SKM-1 (cell line): Measurements from ENCODE around the gene KRT24.
"Not testable (repeated sequence)": the region's sequence is repeated elsewhere in the genome, so short reads cannot be mapped to it uniquely, and the experiment has no call there.

Experiments used
- DNase-seq: peaks from one replicate; lab custom pipeline; 2025; ENCODE audit not compliant: unreplicated experiment; lab: John Stamatoyannopoulos, UW

Gene KRT24

DNA sequence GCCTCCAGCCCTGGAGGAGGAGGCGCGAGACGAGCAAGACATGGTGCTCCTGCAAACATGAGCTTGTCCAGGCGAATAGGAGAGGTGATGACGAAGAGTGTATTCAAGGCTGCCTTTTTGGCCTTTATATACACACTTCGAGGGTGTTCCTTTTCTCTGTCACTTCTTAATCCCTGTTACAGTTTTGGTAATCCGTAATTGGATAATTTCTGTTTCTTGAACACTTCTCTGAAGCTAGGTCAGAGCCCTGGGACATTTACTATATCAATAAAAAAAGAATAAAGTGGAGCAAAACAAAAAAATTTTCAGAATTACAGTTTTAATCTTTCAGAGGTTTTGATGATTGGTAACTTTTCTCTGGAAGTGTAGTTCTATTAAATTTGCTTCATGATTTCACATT lies at the start of gene KRT24:
Gene KRT24, minus strand, starts transcription at position 101 of the 400 bp plus-strand sequence. Its CDS starts 59 bp downstream, at position 42.
- DNase-seq = no peak

DNA sequence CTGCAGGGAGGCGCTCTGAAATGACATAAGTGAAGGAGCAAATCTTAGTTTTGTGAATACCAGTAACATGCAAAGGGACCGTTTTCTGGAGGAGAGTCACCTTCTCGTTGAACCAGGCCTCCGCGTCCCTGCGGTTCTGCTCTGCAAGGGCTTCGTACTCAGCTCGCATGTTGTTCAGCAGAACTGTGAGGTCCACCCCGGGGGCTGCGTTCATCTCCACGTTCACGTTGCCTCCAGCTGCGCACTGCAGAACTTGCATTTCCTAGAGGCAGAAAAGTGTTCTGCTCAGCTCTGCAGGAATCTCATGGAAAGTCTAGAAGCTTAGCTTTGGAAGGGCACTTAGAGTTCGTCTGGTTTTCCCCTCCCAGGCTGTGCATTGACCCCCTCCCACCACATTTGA lies 47.5 kb upstream of the KRT24 start:
- no peak for DNase-seq

DNA sequence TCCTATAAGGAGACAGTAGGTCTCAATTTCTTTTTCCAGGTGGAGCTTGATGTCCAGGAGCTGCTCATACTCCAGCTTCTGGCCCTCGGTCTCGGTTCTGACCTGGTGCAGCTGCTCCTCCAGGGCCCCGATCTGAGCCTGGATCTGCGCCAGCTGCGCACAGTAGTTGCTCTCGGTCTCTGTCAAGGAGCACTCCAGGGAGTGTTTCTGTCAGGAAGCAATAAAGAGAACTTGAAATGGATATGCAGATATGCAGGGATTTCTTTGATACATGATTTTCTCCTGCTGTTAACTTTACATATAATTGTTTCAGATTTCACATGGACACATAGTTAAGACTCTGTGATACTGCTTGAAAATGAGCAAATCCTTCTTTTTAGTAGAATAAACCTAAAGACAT lies 46.8 kb upstream of the KRT24 start:
- no peak for DNase-seq

DNA sequence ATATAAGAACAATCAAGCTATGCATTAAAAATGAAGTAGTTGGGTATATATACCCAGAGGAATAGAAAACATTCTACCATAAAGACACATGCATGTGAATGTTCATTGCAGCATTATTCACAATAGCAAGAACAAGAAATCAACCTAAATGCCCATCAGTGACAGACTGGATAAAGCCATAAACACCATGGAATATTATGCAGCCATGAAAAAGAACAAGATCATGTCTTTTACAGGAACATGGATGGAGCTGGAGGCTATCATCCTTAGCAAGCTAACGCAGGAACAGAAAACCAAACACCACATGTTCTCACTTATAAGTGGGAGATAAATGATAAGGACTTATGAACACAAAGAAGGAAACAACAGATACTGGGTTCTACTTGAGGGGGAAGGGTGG lies 45.1 kb upstream of the KRT24 start:
- not testable (repeated sequence) for DNase-seq

DNA sequence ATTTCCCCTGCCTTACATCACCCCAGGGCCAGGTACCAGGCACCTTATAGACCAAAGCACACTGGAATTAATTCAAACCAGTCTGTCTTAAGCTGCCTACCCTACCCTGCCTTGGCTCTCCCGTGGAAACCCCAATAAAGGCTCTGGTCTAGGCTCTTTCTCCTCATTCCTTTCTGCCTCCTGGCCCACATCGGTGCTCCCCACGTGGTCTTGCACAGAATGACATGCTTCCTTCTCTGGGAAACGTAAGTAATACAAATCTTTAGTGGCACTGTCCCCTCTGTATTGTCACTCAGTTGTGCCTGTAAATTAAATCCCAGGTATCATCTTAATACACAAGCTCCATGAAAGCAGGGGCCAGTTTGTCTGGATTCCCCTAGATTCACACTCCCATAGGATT lies 35.0 kb upstream of the KRT24 start:
- no peak for DNase-seq

DNA sequence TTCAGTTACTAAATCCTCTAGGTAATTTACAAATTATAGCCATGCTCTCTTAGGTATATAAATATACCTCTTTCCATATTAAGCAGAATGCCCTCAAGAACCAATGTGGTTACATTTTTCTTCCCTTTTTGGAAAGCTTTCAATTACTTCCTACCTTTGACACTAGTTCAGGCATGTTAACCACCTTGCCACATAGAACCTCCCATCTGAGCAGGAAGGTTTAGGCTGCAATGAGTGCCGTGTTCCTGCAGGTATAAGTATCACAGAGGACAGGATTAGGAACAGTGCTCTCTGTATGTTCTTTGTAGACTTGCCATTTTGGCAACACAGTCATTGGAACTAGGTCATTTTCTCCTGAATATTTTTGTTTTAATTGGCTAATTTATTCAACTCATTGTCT lies 31.5 kb upstream of the KRT24 start:
- DNase-seq = no peak

DNA sequence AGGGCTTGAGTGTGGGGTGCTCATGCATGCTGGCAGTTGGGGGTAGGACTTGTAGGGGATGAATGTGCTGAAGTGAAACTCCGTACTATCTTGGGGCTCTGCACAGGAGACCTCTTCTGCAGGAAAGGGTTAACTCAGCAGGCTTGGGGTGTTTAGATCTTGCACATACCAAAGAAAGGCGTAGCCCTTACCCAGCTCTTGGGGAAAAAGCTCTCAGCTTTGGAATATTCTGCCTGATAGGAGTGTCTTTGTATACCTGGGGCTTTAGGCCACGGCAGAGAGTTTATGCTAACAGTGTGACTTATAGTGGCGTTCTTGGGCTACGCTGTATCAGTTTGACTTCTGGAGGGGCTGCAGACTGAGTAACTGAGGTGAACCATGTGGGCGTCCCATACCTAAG lies 30.5 kb upstream of the KRT24 start:
- DNase-seq = no peak

DNA sequence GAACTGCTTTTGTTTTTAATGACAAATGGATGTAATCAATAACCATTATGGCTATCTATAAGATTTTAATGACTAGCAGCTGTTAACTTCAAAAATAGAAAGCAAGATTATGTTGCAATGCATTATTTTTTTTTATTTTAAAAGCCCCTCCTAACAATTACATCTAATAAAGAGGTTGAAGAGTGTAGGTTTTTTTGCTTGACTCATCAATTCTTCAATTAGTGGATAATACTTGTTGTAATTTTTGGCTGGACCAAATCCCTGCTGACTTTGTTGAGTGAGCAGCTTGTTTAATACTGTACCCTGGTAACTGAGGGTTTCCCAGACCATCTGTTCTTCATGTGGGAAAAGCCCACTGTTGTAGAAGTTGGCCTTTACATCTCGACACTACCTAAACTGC lies 27.4 kb upstream of the KRT24 start:
- no peak for DNase-seq

DNA sequence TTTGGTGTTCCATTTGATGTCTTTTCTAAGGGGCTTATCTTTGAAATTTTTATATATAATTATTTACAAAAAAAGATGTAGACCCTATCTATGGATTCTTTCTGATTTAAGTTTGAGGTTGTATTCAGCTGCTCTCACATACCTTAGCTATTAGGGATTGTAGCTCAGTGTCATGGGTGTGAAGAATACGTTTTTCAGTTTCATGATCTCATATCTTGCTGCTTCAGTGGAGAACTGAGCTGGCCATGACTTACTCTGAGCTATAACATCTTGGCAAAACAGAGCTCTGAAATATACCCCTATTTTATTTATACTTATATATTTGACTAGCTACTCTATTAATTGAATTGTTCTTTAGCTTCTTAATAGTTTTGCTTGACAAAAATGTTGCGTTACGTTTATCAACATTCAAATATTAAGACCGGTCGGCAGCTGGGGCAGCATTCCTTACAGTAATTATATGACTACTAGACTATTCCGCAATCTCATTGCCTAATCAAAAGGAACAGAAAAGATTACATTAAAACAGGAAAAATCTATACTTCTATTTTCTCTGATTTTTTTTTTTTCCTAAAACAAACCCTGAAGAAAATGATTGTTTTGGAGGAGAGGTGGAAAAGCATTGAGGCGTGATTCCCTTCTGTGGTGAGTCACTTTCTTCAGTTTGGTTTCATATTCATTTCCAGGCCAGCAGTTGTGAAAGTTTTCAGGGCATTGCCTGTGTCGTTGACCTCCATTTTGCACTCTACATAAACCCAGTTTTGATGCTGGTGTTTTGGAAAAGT lies 24.1 kb upstream of the KRT24 start:
- DNase-seq = no peak

DNA sequence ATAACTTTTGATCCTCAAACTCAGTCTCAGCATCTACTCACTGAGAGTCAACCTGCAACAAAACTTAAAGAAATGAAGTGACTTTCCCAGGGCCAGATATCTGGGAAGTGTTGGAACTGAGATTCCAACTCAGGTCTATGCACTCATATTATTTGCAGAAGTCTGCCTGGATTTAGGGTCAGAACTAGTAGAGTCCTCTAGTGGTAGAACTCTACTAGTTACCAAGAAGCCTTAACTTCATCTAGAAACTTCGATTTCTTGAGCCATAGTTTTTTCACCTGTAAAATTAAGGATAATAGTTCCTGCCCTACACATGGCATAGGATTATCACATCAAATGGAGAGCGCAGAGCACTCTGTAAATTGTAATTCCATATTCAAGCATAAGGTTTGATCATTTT lies 23.4 kb upstream of the KRT24 start:
- DNase-seq = no peak

DNA sequence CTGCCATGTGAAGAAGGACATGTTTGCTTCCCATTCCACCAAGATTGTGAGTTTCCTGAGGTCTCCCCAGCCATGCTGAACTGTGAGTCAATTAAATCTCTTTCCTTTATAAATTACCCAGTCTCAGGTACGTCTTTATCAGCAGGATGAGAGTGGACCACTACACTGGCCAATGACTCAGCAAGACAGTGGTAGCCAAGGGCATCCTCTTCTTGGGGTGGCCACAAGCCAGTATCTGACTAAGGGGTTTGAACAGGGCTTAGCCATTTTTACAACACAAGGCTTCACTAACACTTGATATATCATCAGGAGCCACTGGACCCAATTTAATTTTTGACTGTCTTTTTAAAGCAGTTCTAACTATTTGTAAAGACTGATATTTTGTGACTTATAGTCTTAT lies 21.1 kb upstream of the KRT24 start:
- DNase-seq = no peak

DNA sequence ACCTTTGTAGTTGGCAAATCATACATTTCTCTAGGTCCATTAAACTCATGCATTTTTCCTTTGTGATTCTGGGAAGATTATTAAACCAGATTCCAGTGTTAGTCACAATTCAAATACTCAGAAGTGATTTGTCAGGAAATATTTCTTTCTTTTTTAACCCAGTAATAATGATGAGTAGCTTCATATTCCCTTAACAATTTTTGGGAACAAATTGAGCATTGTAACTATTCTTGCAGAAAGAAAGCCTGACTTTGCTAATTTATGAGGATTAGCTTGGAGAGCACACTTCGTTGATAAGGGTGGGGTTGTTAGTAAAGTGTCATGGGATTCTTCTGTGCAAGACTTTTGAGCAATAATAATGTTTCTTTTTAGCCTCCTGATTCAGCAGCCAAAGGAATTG lies 18.7 kb upstream of the KRT24 start:
- no peak for DNase-seq

DNA sequence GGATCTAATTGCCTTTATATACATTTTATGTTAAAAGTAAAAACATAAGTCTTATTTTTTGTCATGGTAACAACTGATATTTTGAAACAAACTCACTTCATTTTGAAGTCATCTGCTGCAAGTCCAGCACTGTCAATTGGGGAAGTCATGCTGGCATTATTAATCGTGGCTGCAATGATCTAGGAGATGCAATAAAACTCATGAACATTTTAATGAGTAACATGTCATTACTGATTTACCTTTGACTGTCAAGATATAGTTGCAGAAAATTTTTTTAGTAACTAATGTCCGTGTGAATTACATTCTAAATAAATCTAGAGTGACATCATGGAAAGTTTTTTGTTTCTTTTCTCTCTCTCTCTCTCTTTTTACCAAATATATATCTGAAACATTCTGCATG lies 17.3 kb upstream of the KRT24 start:
- DNase-seq = no peak

DNA sequence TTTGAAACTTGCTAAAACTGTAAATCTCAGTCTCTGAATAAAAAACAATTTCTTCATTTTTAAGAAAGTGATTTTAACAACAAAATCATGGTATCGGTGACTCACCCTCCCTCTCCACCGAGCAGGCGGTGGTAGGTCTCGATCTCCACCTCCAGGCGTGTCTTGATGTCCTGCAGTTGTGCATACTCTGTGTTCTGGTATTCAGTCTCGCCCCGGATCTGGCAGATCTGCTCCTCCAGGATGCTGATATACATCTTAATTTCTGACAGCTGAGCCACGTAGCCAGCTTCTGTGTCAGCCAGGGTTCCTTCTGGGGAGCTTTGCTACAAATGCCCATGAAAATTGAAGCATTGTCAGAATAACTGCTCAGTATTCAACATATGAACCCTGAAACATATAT lies 15.4 kb upstream of the KRT24 start:
- DNase-seq = no peak

DNA sequence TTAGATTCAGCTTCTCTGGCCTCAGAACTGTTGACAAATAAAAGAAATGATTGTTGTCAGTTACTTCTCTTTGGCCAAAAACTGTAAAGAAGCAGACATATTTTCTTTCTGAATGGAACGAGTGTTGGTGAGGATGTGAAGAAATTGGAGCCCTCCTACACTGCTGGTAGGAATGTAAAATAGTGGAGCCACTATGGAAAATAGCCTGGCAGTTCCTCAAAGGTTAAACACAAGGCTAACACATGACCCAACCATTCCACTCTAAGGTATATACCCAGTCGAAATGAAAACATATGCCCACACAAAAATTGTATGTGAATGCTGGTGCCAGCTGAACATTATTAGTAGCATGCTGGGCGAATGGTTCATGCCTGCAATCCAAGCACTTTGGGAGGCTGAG lies 14.2 kb upstream of the KRT24 start:
- DNase-seq = no peak

DNA sequence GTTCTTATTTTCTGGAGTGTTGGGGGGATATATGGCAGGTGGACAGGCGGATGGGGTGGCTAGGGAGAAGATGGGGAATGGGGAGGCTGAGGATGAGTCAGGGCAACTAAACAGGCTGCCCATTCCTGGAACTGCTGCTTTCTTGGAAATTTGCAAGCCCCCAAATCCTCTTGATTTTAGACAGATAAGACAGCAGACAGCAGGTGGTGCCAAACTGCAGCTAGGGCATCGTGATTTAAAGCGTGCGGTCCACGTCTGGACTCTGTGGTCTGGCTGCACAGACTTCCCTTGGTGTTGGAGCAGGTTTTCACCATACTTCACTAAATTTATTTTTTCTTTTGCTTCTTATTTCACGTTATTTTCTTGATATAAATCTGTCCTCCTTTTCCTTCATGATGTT lies 10.9 kb upstream of the KRT24 start:
- no peak for DNase-seq

DNA sequence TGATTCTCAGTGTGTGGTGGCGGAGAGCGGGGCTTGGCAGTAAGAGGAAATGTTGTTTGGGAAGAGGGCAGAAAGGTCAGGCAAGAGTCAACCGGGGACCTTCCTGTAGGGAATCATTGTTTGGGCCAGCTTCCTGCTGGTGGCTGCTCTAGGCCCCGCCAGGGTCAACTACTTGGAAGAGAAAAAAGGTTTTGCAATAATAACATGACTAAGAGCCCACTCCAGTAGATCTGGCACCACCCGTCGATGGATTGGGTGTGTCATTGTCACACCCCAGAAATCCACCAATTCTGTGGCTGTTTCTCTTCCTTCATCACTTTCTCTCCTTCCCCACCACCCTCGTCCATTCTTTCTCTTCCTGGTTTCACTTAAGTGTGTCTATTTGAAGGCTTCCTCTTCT lies 4.2 kb upstream of the KRT24 start:
- no peak for DNase-seq

DNA sequence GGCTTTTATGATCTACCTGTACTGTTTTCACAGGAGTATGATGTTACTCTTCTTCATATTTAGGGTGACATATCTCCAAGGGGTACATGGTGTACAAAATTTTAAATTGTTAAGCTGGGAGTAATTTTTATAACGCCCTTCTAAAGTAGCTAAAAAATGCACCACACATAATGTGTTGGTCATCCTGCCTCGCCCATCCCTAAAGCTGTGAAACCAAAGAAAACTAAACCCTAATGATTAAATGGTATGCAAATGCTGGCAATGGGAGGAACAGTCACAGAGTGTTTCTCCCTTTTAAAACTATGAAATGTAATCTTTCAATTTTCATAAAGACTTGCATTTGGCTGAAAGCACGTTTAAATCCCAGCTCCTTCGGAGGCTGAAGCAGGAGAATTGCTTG lies 2.0 kb upstream of the KRT24 start:
- DNase-seq = no peak

DNA sequence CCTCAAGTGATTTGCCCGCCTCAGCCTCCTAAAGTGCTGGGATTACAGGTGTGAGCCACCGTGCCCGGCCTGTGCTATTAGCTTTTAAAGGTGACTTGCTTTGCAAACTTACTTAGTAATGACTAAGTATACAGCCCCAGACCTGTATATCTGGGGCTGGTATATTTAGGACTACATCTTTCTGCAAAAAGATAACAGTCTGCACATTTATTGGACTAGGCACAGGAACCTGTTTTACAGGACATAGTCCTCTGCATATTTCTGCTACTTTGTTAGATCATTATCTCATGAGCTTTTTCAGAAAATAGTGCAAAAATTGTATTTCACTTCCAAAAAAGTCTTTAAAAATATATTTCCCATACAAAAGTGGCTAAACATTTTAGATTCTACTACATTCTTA lies 1.3 kb downstream of the KRT24 start:
- DNase-seq = no peak

DNA sequence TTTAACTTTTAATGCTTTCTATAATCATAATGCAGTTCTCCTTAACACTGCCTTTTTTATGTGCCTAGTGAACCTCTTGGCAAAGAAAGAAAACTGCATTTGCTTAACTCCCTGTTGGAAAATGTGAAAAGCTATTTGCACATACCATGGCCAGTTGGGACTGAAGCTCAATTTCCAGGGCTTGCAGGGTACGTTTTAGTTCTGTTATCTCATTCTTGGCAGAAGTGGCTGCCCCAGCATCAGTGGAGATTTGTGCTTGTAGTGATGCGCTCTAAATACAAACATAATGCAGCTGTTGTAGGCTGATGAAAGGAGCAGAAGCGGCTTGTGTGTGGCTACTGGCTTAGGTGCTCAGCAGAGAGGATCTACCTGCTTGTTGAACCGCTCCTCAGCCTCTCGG lies 3.7 kb downstream of the KRT24 start:
- no peak for DNase-seq

DNA sequence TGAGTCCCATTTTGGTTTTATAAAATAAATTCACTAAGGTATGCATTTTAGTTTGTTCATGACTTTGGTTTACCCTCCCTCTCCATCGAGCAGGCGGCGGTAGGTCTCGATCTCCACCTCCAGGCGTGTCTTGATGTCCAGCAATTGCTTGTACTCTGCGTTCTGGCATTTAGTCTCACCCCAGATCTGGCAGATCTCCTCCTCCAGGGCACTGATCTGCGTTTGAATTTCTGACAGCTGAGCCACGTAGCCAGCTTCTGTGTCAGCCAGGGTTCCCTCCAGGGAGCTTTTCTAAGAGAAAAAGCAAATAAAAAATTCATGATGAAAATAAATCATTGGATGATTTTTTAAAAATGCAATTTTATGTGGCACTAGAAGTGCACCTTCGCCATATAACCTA lies 4.2 kb downstream of the KRT24 start:
- no peak for DNase-seq

DNA sequence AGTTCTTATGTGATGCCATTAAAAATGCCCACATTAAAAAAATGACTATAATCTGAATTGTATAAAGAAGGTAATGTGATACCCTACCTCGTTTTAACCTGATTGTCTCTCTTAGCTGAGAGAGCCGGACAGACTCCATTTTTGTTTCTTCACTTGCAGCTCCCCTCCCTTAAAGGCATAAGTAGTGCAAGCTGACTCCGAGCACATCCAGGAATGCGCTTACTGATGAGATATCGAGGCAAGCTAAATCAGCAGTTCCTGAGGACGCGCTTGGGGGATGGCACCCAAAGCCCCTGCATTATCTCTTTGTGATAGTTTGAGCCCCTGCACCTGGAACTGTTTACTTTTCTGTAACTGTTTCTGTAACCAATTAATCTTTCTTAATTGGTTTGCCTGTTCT lies 6.3 kb downstream of the KRT24 start:
- DNase-seq = no peak

DNA sequence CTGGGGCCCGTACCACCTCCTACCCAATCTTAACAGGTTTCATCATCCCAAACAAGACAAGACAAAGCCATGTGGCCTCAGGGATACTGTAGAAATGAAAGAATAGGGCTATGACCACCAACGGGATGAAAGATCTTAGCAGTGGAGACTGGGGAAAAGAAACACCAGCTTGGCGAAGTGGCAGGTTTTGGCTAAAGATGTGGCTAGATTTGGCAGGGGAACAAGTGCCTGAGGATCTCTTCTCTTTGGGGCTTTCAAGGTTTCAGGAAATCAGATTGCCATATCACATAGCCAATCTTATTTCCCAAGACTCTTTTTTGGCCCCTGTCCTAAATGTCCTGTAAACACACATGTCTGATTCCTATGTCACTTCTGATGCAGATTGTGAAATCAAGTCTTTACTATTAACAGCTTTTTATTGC lies 6.9 kb downstream of the KRT24 start:
- DNase-seq = no peak
